ENCODE results near the gene AMN. TPM values are rescaled to one million over a fixed set of nuclear protein-coding genes. Genes with fewer than 3 reads are reported as not detected.

AMN gene
- total and polyA plus RNA-seq, 5 donors: 0.37 to 0.58 (median 0.48) TPM; not detected in 2

DNA sequence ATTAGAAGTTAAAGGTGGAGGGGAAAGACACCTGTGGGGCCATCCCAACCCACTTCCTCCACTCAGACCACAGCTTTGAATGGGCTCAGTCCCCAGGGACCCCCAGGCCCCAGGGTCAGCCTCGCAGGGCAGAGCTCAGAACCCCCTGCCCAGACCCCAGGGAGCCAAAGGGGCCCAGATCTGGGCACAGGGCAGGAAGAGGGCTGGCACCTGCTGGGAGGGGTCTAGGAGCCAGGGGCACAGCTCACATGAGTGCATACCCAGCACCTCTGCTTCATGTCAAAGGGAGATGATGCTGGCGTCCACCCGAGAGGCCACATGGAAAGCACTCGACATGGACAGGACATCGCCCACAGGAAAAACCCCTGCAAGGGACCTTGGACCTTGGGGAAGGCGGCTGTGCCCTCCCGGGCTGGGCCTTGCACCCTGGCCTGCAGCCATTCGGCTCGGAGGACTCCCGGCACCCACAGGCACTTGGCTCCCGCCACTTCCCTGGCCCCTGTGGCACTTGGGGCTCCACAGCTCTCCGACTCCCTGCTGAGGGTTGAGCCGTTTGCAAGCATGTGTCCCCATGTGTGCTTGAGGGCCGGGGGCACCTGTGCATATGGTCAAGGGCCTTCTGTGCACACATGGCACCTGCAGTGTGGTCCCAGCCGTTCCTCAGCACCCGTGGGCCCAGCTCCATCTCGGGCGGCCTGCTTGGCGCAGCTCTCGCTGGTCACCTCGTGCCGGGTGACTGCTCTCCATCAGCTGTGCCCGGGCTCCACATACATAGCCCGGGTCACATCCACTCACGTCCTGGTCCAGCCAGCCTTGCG, 7.8 kb upstream of the AMN start:
- Histone ChIP-seq H3K27ac (ENCODE audit: low read length) (no peak overlapping the region), H3K4me1 (ENCODE audit: control insufficient read depth, insufficient read depth, low read length) (no peaks in the 10 kb centered on the region), H3K27me3 (ENCODE audit: control insufficient read depth, insufficient read depth) (no peaks in the 10 kb centered on the region), H3K4me3 (ENCODE audit: low read length) (no peak overlapping the region), H3K9me3 (ENCODE audit: control insufficient read depth, low read length) (no peaks in the 10 kb centered on the region)
- ATAC-seq: no peak
- intact Hi-C loops (cut with DNase I): loop anchor here (5.0 to 10.0 kb wide), 3 partner anchors 140 to 220 kb away; partner anchors contain the start of gene TRAF3 (in 2 of the 4)
- WGBS: 86% methylated on average over 26 of the region's 26 CpGs
- peak in 1 of 3 donors; percentile 45 for DNase-seq

DNA sequence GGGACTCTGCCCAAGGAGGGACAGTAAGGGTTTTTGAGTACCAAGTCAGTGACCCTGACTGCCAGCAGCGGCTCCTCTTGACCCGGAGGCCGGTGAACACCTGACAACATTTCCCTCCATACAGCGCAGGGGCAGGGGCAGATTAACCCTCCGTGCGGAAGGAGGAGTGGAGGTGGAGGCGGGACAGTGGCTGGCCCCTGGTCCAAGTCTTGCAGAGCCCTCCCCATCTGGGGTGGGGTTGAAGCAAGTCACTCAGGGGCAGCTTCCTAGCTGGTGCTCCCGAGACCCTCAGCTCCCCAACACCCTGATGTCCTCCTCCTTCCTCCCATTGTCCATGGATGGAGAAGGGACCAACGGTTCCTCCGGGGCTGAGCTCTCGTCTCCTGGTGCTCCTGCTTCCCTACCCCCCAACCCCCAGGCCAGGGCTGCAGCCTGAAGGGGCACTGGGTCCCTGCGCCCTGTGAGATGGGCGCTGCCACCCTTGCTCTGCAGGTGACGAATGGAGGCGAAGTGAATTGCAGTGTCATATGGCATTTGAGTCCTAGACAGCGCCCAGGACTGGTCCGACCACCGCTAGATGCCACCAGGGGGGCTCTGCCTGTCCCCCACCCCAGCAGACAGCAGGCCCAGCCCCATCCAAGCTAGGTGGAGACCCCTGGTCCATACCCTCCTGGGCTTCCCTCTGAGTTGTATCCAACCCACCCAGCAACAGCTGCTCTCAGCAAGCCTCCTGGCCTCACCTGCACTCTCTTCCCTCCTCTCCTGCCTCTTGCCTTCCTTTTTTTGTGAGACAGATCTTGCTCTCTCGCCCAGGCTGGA, 7.0 kb upstream of the AMN start:
- Histone ChIP-seq H3K27ac (ENCODE audit: low read length) (no peak overlapping the region), H3K4me1 (ENCODE audit: control insufficient read depth, insufficient read depth, low read length) (no peaks in the 10 kb centered on the region), H3K27me3 (ENCODE audit: control insufficient read depth, insufficient read depth) (no peaks in the 10 kb centered on the region), H3K4me3 (ENCODE audit: low read length) (no peak overlapping the region), H3K9me3 (ENCODE audit: control insufficient read depth, low read length) (no peaks in the 10 kb centered on the region)
- ATAC-seq: no peak
- intact Hi-C loops (cut with DNase I): loop anchor here (5.0 to 10.0 kb wide), 3 partner anchors 141 to 221 kb away; partner anchors contain the start of gene TRAF3 (in 2 of the 4)
- peak in 1 of 3 donors; percentile 29 for DNase-seq
- WGBS: 79% methylated on average over 19 of the region's 19 CpGs

DNA sequence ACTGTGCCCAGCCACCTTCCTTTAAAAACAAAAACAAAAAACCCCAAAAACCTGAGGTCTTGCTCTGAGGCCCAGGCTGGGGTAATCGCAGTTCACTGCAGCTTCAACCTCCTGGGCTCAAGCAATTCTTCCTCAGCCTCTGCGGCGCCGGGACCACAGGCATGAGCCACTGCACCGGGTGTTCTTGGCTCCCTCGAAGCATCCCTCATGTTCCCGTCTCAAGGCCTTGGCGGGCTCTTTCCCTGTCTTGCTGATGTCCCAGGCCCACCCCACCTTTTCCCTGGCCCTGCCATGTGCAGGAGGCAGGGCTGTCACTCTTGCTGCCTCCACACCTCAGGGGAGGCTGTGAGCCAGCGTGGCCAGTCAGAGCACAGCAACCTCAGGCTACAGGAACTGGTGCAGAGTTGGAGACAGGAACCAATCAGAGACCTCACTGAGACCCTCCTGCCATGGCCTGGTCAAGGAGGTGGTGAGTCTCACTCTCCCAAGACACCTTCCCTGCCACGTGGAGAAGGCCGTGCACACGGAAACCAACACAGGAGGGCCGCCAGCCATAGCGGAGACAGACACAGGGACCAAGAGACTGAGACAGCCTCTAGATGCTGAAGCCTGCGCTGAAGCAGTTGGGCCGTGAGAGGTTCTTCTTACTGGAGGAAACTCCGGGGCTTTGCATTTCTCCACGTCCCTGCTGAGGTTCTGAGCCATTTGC, 6.0 kb upstream of the AMN start:
- WGBS: 78% methylated on average over 18 of the region's 18 CpGs
- H3K4me3 ChIP-seq (ENCODE audit: low read length): no peak overlapping the region
- no peaks in the 10 kb centered on the region for H3K9me3 ChIP-seq (ENCODE audit: control insufficient read depth, low read length)
- no peak overlapping the region for H3K27ac ChIP-seq (ENCODE audit: low read length)
- no peaks in the 10 kb centered on the region for H3K27me3 ChIP-seq (ENCODE audit: control insufficient read depth, insufficient read depth)
- intact Hi-C loops (cut with DNase I): loop anchor here (5.0 to 10.0 kb wide), 3 partner anchors 142 to 222 kb away; partner anchors contain the start of gene TRAF3 (in 2 of the 4)
- ATAC-seq (no peak), DNase-seq (peak in 1 of 3 donors; percentile 28)
- no peaks in the 10 kb centered on the region for H3K4me1 ChIP-seq (ENCODE audit: control insufficient read depth, insufficient read depth, low read length)

DNA sequence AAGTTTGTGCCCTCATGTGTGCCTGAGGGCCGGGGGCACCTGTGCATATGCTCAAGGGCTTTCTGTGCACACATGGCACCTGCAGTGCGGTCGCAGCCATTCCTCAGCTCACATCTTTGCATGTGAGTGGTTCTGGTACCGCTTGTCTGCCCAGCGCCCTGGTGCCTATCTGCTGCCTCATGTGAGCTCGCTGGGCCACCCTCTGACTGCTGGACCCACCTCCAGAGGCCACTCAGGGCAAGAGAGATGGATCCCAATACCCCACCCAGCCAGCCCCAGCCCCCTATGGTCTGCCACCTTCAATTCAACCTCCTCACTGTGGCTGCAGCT, 5.4 kb upstream of the AMN start:
- Histone ChIP-seq H3K27ac (ENCODE audit: low read length) (no peak overlapping the region), H3K9me3 (ENCODE audit: control insufficient read depth, low read length) (no peaks in the 10 kb centered on the region), H3K4me1 (ENCODE audit: control insufficient read depth, insufficient read depth, low read length) (no peaks in the 10 kb centered on the region), H3K27me3 (ENCODE audit: control insufficient read depth, insufficient read depth) (no peaks in the 10 kb centered on the region), H3K4me3 (ENCODE audit: low read length) (no peak overlapping the region)
- DNase-seq: peak in 1 of 3 donors; percentile 38
- intact Hi-C loops (cut with DNase I): loop anchor here (5.0 to 10.0 kb wide), 3 partner anchors 142 to 222 kb away; partner anchors contain the start of gene TRAF3 (in 2 of the 4)
- ATAC-seq: no peak
- 94% methylated on average over 6 of the region's 6 CpGs for WGBS

DNA sequence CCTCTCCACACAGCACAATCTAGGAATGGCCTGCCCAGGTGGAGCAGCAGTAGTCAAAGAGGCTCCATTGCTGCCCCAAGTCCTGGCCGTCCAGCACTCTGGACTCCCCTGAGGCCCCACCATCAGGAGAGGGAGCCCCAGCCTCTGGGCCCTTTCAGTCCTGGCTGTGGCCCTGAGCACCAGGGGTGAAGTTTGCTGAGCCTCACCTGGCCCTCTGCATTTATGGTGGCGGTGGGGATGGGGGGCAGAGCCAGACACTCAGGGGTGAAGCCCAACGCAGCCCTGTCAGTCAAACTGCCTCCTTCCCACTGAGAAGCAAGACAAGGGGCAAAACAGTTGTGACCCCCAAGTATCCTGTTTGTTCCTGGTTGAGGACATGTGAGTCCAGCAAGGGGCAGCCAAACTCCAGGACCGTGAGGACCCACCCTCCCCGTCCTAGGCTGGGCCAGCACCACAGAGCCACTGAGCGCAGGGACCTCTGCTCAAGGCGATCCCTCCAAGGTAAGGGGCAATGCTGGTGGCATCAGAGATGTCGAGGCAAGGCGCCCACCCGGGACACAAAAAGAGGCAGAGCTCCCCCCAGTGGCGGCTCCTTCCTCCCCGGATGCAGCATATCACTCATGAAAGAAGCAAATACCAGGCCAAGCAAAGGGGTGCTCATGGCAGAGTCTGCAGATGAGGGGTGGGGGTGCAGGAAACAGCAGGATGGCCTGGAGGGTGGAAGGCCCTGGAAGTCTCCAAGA, 4.8 kb upstream of the AMN start:
- H3K4me1 ChIP-seq (ENCODE audit: control insufficient read depth, insufficient read depth, low read length): no peaks in the 10 kb centered on the region
- 33% methylated on average over 12 of the region's 12 CpGs for WGBS
- no peak overlapping the region for H3K4me3 ChIP-seq (ENCODE audit: low read length)
- no peaks in the 10 kb centered on the region for H3K9me3 ChIP-seq (ENCODE audit: control insufficient read depth, low read length)
- ATAC-seq (peak in 1 of 2 donors; percentile 30), DNase-seq (peak; percentile 54 to 87 (median 80))
- no peaks in the 10 kb centered on the region for H3K27me3 ChIP-seq (ENCODE audit: control insufficient read depth, insufficient read depth)
- intact Hi-C loops (cut with DNase I): loop anchor here (5.0 to 10.0 kb wide), 3 partner anchors 143 to 223 kb away; partner anchors contain the start of gene TRAF3 (in 2 of the 4)
- H3K27ac ChIP-seq (ENCODE audit: low read length): no peak overlapping the region

DNA sequence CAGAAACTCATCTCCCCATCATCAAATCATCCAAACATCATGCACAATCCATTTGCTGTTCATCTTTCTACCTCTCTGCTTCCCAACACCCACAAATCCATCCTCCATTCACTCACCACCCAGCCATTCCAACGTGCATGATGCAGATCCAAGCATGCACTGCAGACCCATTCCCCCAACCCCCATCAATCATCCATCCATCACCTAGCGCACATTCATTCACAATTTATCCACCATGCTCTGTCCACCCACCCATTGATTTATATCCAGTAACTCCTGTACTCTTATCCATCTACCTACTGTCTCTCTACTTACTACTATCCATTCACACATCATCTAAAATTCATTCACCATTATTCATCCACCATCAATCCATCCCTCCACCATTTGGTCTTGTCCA, 4.0 kb upstream of the AMN start:
- Histone ChIP-seq H3K27ac (ENCODE audit: low read length) (no peak overlapping the region), H3K27me3 (ENCODE audit: control insufficient read depth, insufficient read depth) (no peaks in the 10 kb centered on the region), H3K4me1 (ENCODE audit: control insufficient read depth, insufficient read depth, low read length) (no peaks in the 10 kb centered on the region), H3K9me3 (ENCODE audit: control insufficient read depth, low read length) (no peaks in the 10 kb centered on the region), H3K4me3 (ENCODE audit: low read length) (no peak overlapping the region)
- no peak for ATAC-seq
- intact Hi-C loops (cut with DNase I): loop anchor here (5.0 to 10.0 kb wide), 3 partner anchors 144 to 224 kb away; partner anchors contain the start of gene TRAF3 (in 2 of the 4)
- WGBS: 60% methylated on average over 2 of the region's 2 CpGs
- no peak for DNase-seq

DNA sequence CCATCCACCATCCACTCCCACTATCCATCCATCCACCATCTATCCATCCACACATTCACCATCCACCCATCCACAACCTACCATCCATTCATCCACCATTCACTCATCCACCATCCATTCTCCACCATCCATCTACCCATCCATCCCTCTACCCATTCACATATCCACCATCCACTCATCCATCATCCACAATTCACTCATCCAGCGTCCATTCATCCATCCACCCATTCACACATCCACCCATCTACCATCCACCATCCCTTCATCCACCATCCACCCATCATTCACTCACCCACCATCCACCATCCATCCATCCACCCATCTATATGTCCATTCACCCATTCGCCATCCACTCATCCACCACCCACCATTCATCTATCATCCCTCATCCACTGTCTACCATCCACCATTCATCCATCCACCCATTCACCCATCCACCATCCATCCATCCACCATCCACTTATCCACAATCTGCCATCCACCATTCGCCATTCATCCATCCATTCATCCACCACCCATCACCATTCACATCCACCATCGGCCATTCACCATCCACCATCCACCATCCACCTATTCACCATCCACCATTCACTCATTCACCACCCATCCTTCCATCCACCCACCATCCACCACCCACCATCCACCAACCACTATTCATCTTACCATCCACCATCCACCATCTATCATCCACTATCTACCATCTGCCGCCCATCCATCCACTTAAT, 2.0 kb upstream of the AMN start:
- no peaks in the 10 kb centered on the region for H3K27me3 ChIP-seq (ENCODE audit: control insufficient read depth, insufficient read depth)
- no peak for DNase-seq
- H3K9me3 ChIP-seq (ENCODE audit: control insufficient read depth, low read length): no peaks in the 10 kb centered on the region
- no peak overlapping the region for H3K27ac ChIP-seq (ENCODE audit: low read length)
- H3K4me1 ChIP-seq (ENCODE audit: control insufficient read depth, insufficient read depth, low read length): no peaks in the 10 kb centered on the region
- intact Hi-C loops (cut with DNase I): loop anchor here in 1 of 4 donors (10.0 kb wide), 1 partner anchor 146 kb away; the partner anchor contains the start of gene TRAF3
- WGBS: 97% methylated on average over 5 of the region's 5 CpGs
- no peak overlapping the region for H3K4me3 ChIP-seq (ENCODE audit: low read length)
- ATAC-seq: no peak

DNA sequence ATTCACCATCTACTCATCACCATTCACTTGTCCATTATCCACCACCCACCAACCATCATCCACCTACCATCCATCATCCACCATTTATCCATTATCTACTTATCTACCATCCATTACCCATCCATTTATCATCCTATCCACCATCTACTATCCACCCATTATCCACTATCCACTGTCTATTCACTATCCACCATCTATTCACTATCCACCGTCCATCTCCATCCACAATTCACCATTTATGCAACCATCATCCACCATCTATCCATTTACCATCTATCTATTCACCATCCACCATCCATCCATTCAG, 1.5 kb upstream of the AMN start:
- Histone ChIP-seq H3K27me3 (ENCODE audit: control insufficient read depth, insufficient read depth) (no peaks in the 10 kb centered on the region), H3K27ac (ENCODE audit: low read length) (no peak overlapping the region), H3K4me1 (ENCODE audit: control insufficient read depth, insufficient read depth, low read length) (no peaks in the 10 kb centered on the region), H3K9me3 (ENCODE audit: control insufficient read depth, low read length) (no peaks in the 10 kb centered on the region), H3K4me3 (ENCODE audit: low read length) (no peak overlapping the region)
- ATAC-seq (no peak), DNase-seq (no peak)
- intact Hi-C loops (cut with DNase I): loop anchor here in 1 of 4 donors (10.0 kb wide), 1 partner anchor 146 kb away; the partner anchor contains the start of gene TRAF3
- WGBS: 98% methylated on average over 1 of the region's 1 CpG

DNA sequence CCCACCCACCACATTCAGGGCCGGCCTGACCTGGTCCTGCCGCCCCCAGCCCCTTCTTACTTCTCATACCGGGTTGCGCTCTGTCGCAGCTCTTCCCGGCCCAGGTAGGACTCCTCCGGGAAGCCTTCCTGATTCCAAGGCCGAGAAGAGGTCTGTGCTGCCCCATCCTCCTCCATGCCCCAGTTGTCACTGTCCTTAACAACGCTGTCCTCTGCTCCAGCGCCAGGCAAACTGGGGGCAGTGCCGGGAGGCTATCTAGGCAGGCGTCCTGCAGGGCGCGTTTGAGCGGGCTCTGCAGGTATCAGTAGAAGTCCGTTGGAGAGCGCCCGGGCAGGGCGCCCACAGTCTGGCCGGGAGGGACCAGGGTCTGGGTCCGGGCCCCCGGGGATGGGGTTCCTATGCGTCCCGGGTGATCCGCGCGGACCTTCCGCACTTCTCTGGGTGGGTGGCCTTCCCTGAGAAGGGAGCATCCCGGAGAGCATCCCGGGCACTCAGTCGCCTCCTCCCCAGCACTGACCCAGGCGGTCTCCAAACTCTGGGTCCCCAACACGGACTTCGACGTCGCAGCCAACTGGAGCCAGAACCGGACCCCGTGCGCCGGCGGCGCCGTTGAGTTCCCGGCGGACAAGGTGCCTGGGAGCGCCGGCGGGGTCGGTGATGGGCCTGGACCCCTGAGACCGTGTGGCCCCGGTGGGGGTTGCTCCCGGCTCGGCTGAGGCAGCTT, 900 bp downstream of the AMN start:
- no peaks in the 10 kb centered on the region for H3K9me3 ChIP-seq (ENCODE audit: control insufficient read depth, low read length)
- intact Hi-C loops (cut with DNase I): loop anchor here in 1 of 4 donors (10.0 kb wide), 1 partner anchor 149 kb away; the partner anchor contains the start of gene TRAF3
- DNase-seq: peak in 2 of 3 donors; percentile 14 to 51
- H3K27ac ChIP-seq (ENCODE audit: low read length): no peak overlapping the region
- WGBS: 6% methylated on average over 53 of the region's 53 CpGs
- ATAC-seq: no peak
- no peak overlapping the region for H3K4me3 ChIP-seq (ENCODE audit: low read length)
- no peaks in the 10 kb centered on the region for H3K27me3 ChIP-seq (ENCODE audit: control insufficient read depth, insufficient read depth)
- no peaks in the 10 kb centered on the region for H3K4me1 ChIP-seq (ENCODE audit: control insufficient read depth, insufficient read depth, low read length)

Measured in right cardiac atrium (tissue), 5 donors.